ENCODE results near the gene MAP4K2.
"Not testable (repeated sequence)": the region's sequence is repeated elsewhere in the genome, so short reads cannot be mapped to it uniquely, and the experiment has no call there.

The MAP4K2 gene

DNA sequence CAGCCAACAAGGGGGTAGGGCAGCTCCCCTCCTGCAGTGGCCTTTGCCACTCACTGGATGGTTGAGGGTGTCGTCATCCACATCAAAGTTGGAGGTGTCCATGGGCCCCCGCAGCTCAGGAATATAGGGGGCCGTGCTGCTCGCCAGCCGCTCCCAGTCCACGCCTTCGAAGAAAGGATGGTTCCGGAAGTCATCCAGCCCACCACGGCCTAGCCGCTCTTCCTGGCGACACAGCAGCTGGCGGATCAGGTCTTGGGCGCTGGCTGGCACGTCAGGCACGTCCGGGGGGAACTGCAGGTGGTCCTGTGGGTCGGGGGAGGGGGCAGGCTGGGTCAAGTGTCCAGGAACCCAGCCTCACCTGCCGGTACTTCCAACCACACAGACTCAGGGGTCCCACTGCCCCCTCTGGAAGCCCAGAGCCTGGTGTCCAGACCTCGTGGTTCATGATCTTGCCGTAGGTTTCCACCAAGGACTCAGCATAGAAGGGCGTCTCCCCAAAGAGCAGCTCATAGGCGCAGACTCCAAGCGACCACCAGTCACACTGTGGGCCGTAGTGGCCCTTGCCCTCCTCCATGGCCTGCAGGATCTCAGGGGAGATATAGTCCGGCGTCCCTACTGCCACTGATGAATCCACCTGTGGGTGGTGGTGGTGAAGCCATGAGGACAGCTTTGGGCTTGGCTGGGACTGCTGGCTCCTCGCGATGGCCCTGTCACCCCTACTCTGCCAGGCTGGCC lies 35.8 kb upstream of the MAP4K2 start:
- DNase-seq = no peak

DNA sequence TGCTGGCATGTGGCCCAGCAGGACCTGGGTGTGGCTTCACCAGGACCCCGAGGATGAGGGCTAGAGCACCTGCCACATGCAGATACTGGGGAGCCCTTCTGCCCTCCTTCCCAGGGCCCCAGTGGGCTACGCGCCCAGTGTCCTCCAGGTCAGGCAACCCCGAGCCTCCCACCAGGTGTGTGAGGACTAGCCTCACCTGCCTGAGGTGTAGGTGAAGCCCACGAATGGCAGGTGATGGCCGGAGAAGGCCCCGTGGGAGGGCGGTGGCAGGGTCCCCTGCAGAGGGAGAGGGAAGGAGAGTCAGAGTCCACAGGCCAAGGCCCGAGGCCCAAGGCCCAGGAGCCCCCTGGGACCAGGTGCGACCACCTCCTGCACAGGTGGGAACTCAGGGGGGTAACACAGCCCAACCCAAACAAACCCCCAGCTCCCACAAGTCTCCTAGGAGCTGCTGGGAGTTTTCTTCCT lies 34.9 kb upstream of the MAP4K2 start:
- no peak for DNase-seq

DNA sequence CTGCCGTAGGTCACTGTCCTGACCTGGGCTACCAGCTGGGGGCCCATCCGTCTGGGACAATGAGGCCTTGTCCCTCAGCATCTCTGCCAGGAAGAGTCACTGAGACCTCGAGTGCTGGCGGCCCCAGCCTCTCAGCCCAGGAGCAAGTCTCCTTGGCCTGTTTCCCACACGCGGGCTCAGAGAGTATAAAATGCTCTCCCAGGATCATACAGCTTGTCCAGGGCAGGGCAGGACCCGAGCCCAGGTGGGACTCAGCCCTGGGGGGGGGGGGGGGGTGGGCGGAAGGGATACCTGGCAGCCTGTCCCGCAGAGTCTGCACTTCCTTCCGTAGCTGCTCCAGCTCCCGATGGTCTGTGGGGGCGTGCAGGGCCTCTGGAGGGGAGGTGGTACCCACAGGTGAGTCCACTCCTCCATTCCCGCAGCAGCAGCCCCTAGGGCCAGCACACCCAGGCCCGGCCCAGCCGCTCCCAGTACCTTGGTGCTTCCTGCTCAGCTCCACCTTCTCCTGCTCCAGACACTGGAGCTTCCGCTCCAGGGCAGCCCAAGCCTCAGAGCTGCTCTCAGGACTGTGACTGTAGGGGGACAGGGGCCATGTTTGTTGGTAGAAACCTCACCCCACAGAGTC lies 33.5 kb upstream of the MAP4K2 start:
- DNase-seq = no peak

DNA sequence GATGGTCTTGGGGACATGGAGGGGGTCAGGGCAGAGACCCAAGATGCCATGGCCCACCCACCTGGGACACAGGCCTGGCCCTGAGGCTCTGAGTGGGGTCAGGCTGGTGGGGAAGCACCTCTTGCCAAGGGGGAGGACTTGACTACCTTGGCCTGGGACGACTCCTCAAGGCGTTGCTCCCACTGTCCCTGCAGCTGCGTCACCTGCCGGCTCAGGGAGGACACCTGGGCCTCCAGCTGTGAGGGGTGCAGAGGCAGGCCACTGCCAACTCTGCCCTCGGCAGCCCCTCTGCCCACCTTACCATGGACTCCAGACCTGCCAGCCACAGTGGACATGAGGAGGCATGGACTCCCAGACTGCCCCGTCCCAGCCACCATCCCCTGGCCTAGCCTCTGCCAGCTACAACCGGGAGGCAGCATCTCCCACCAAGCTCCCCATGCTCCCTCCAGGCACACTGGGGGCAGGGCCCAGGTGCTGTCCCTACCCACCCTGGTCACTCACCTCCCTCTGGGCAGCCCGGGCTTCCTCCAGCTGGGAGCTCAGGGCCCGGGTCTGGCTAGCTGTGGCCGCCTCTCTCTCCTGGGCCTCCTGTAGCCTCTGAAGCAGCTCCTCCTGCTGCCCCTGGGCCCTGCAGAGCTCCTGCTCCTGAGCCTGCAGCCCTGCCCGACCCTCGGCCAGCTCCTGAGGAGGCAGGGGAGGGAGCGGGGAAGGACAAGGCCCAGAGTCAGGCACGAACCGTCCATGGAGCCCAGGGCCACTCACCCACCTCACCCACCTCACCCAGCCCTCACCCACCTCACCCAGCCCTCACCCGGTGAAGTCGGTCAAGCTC lies 32.8 kb upstream of the MAP4K2 start:
- DNase-seq = no peak

DNA sequence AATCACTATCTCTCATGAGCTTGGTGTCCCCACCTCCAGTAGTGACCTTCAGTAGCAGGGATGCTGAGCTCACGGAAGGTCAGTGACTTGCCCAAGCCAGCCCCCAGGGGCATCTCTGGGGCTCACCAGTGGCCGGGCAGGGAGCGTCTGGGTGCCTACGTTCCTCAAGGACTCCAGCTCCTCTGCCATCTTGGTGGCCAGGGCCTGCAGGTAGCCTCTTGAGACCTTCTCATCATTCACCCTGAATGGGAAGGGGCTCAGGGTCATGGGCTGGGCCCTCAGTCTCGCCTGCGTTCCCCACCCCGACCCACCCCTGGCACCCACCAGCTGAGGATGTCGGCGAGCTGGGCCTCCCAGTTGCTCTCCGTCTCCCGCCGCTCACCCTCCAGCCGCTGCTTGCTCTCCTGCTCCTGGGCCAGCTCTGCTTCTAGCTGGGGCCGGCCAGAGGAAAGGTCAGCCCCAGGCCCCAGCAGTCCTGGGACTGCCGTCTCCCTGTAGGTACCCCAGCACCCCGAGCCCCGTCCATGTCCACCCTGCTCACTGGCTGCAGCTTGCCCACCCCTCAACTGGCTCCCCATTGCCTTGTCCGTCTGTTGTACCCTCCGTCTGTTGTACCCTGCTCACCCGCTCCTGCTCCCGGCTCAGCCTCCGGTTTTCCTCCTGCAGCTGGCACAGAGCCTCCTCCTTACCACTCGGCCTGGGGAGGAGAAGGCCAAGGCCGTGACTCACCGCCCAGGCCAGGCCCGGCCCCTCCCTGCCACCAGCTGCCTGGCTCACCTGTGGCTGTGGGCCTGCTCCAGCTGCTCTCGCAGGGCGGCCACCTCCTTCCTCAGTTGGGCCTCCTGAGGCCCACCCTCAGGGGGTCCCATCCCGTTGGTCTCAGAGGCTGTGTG lies 32.0 kb upstream of the MAP4K2 start:
- no peak for DNase-seq

DNA sequence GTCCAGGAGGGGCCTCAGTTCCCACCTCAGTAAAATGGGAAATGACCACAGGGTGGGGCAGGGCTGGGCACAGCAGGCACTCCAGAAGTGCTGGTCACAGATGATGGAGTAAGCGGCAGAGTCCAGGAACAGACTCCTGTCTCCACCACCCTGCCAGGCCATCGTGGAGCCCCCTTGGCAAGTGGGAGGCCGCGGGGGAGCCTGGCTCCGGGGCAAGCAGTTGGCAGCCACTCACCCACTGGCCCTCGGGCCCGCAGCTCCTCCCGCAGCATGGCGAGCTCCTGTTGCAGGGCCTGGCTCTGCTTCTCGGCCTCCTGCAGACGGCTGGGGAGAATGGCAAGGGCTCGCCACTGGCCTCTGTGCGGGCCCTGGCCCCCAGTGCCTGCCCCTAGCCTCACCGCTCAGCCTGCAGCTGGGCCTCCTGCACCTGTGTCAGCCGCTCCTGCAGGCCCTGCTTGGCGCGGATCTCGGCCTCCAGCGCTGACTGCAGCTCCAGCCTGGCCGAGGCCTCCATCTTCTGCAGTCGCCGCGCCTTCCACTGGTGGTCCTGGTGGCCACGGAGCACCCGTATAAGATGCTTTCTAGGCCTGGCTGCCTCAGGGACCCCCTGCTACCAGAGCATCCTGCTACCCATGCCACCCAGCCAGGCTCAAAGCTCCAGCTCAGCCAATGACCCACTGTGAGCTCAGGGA lies 31.2 kb upstream of the MAP4K2 start:
- DNase-seq = no peak

DNA sequence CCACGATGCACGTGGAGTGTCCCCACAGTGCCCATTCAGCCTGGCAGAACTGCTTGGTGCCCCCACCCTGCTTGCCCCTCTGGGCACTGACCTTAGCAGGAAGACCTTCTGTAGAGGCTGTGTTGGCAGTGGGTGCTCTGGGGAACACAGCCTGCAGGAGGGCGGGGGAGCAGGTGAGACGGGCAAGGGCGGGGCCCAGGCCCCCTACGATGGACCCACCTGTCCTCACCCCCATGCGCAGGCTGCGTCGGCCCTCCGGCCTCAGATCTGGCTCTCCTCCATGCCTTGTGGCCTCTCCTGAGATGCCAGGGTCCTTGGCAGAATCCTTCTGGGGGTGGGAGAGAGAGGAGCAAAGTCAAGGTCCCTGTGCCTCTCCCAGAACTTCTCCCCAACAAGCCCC lies 30.5 kb upstream of the MAP4K2 start:
- no peak for DNase-seq

DNA sequence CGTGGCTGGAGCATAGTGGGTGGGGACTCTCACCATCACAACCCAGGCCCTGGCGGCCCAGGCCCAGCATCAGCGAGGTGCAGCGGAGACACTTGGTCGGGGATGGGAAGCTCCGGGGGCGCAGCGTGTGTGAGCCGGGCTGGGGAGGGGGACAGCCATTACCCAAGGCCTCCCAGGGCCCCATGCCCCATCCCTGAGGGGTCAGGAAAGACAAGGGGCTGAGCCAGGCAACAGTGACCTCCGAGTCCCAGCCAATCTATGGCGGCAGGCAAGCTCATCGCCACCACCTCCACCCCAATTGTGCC lies 30.1 kb upstream of the MAP4K2 start:
- DNase-seq = no peak

DNA sequence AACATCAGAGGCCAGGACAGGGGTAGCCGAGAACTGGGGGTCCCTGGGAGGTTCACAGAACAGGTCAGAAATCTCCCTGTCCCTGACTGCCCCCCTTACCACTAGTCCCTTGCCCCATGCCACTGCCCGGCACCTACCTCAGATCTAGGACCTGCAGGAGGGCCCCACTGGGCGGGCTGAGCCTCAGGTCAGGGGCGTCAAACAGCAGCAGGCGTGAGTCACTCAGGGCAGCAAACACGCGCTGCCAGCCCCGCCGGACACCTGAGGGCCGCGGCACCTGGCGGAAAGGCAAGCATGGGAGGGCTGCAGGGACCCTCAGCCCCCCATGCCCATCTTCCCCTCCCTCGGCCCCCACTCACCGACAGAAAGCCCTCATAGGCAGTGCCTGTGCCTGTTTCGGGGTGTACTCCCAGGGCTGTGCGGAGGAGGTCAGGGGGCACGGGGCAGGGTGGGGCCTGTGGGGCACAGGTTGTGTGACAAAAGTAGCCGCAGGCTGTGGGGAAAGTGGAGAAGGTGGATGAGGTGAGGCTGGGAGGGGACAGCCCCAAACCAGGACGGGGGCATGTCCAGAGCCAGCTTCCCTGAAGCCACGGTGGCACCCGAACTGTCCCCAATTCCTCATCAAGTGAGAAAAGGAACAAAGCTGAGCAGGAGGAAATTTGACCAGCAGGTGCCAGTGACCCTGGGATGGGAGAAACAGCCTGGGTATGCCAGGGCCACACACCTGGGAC lies 29.6 kb upstream of the MAP4K2 start:
- DNase-seq = no peak

DNA sequence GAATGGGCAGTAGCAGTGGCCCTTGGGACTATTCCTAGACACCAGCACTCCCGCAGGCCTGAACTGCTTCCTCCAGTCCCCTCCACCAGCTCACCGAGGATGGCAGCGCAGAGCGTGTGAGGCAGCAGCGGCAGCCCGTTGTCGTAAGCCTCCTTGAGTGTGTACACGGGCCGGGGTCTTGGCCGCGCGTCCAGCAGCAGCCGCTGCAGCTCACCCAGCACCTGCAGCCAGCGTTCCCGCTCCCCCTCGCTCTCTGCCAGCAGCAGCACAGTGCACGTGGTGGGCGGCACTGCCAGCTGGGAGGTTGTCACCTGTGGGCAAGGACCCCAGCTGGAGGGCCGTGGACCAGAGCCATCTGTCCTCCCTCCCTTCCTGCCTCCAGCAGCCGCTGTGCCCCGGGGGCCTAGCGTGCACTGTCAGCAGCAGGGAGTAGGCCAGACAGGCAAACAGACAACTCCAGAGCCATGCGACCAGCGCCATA lies 28.4 kb upstream of the MAP4K2 start:
- DNase-seq = no peak

DNA sequence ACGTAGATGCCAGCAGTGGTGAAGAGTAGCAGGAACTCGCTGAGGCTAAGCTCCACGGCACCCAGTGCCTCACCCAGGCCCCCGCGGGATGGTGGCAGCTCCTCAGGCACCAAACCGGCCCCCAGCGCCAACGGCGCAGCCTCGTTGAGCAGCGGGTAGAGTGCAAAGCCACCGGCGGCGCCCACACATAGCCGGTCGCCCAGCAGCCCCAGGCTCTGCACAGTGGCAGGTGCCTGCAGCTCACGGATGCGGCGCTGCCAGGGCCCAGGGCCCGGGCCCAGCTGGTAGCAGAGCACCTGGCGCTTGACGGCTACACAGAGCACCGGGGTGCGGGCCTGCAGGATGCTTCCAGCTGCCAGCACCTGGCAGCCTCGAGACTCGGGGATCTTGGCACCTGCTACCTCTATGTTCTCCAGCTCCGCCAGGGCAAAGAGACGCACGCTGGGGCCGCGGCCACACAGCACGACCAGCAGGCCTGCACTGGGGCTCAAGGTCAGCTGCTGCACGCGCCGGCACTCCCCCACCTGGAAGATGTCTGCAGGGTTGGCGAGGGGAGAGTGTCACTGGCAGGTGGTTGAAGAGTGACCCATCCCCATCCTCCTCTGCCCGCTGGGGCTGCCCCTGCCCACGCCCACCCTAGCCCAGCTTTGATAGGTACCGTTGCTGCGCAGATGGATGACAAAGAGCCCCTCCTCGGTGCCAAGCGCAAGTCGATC lies 26.7 kb upstream of the MAP4K2 start:
- no peak for DNase-seq

DNA sequence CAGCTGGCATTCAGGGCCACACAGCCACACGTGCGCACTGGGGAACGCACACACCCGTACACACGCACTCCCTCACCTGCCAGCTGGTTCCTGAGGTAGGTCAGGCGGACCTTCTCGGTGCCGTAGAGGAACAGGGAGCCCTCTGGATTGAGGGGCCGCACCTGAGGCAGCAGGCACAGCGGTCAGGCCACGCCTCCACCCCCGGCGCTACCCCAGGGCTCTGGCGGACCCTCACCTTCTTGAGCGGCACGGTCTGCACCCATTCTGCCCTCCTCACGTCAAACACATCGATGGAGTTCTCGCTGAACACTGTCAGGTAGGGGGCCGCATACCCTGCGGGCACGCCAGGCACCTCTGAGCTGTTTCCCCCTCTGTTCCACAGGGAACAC lies 24.4 kb upstream of the MAP4K2 start:
- no peak for DNase-seq

DNA sequence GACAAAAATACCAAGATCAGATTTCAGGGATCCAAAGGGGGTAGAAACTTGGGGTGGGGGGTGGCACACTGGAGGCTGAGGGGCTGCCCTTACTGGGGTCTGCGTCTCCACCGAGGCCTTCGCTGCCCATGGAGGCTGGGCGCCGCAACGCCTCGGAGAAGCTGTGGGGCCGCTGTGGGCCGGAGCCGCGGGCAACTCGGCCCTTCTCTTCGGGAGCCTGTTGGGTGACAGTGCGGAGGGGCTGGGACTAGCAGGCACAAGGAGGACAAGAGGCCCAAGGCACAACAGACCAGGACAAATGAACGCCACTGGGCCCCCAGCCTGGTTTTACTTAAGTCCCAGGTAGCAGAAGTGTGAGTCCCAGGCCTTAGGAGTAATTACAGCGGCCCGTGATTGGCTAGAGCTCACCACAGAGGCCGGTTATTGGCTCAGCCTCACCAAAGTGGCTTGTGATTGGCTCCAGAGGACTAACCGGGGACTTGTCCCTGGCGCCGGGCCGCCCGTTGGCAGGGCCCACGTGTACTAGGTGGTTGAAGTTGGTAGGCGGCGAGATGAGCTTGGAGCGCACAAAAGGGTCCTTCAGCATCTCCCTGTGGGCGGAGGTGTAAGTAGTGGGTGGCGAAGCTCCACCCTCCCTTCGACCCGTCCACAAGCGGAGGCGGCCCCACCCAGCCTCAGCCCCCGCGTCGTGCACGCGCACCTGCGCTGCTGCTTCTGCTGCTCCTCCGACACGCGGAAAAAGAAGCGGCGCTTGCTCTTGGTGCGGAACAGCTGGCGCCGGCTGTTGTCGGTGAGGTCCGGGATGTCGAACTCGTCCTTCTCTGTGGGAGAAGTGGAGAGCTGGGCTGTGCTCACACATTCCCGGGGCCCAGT lies 23.8 kb upstream of the MAP4K2 start:
- no peak for DNase-seq

DNA sequence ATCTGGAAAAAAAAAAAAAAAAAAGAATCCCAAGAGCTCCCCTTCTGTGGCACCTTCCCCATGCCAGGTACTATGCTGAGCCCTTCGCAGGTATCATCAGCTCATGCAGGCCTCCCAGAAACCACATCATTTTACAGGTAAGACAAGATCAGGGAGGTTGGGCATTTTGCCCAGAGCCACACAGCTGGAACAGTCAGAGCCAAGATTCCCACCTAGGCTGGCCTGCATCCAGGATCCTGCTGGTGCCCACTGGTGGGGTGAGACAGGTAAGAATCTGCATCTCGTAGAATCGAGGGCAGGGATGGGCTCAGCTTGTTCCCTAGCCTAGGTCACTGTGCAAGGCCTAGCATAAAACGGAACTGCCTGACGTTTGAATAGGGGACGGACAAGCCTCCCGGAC lies 23.0 kb upstream of the MAP4K2 start:
- DNase-seq = no peak

DNA sequence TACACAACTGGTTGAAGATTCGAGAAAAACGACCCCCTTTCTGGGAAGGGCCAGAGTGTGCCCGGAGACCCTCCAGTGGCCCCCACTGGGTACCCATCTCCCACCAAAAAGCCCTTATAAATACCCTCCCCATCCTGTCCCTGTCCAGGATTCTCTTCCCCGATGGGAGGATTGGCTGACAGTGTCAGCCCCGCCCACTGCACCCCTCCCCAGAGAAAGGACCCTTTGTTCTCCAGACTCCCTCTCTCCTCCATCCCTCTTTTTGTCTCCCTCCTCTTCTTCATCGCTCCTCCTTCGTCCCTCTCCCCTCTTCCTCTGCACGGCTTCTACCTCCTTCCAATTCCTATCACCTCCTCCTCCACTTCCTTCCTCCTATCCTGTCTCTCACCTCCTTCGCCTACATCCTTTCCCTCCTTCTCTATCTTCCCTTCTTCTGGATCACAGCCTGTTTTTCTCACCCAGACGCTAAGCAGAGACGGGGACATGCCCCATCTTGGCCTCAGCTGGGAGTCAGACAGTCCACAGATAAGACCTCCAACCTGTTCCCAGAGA lies 20.6 kb upstream of the MAP4K2 start:
- no peak for DNase-seq

DNA sequence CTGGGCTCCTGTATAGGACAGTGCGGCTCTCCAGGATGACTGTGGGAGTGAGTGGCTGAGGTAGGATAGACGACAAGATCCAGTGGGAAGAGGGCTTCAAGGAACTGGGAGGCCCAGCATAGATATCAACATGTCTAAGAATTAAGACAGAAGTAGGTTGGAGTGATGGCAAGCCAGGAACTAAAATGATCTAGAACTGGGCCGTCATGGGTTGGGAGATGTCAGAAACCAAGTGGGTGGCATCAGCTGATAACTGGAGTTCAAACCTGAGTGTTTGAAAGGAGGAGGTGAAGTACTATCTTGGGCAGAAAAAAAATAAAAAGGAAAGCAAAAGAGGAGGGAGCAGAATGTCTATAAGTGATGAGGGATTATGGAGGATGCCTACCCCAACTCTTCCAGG lies 14.5 kb upstream of the MAP4K2 start:
- DNase-seq = no peak

DNA sequence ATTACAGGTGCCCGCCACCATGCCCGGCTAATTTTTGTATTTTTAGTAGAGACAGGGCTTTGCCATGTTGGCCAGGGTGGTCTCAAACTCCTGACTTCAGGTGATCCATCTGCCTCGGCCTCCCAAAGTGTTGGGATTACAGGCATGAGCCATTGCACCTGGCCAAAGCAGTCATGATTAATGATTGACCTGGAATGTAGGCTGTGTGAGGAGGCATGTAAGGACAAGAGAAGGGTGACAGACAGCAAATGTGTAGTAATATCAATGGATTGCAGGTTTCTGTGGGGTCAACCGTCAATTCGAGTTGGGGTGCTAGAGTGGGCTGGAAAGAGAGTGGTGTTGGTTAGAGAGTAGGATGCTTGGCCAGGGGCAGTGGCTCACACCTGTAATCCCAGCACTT lies 12.4 kb upstream of the MAP4K2 start:
- DNase-seq = not testable (repeated sequence)

DNA sequence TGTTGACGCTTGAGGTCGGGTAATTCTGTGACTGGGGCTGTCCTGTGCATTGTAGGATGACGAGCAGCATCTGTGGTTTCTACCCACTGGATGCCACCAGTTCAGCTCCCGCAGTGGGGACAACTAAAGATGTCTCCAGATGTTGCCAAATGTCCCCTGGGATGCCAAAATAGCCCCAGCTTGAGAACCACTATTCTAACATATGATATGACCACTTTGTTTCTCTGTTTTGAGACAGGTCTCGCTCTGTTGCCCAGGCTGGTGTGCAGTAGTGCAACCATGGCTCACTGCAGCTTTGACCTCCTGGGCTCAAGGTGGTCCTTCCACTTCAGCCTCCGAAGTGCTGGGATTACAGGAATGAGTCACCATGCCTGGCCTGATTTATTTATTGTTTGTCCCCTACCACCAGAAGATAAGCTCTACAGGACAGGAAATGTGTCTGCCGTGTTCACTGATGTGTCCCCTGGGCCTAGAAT lies 11.7 kb upstream of the MAP4K2 start:
- no peak for DNase-seq

DNA sequence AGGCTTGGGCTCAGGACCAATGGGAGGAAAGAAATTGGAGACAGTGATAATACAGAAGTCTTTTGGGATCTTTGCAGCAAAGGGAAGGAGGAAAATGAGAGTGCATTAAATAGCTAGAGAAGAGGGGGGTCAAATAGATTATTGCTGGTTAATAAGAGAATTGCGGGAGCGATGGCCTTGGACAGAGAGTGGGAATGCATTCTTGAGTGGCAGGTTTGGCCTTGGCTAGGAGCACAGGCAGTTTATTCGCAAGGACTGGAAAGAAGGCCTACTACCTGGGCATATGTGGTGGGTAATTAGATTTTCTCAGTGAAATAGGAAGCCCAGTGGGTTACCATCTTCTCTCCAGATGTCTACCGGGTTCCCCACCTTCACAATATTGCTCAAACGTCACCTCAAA lies 10.8 kb upstream of the MAP4K2 start:
- DNase-seq = no peak
